Suprapubic skin (tissue), 4 donors: ENCODE results near the gene LILRA6. TPM values are rescaled to one million over a fixed set of nuclear protein-coding genes. Genes with fewer than 3 reads are reported as not detected.

Source experiments
- DNase-seq, 2 donors: peaks; one replicate each; pipeline ENCODE4 v3.0.0-alpha.2; 2019; ENCODE audit warnings: low spot score in 2 of 2
- H3K27ac ChIP-seq: fragments of 200-600 bp; sonication (generic); one replicate; pipeline ENCODE4 v1.5.1; 2019
- H3K27me3 ChIP-seq: fragments of 200-600 bp; sonication (generic); one replicate; pipeline ENCODE4 v1.5.1; 2019
- H3K36me3 ChIP-seq: fragments of 200-600 bp; sonication (generic); one replicate; pipeline ENCODE4 v1.5.1; 2019
- H3K4me1 ChIP-seq: fragments of 200-600 bp; sonication (generic); one replicate; pipeline ENCODE4 v1.5.1; 2019
- H3K4me3 ChIP-seq: fragments of 200-600 bp; sonication (generic); one replicate; pipeline ENCODE4 v1.5.1; 2019; ENCODE audit warnings: mild to moderate bottlenecking
- H3K9me3 ChIP-seq: fragments of 200-600 bp; sonication (generic); one replicate; pipeline ENCODE4 v1.5.1; 2019
- EP300 ChIP-seq: sonication (generic); formaldehyde crosslinking; IDR thresholded peaks from one replicate; pipeline ENCODE4 v1.6.1; 2017; ENCODE audit warnings: antibody characterized with exemption
- POLR2A ChIP-seq, 2 donors: fragments of 450-650 bp; IDR thresholded peaks; one replicate each; pipeline ENCODE4 v1.6.1; 2017; ENCODE audit warnings: antibody characterized with exemption in 2 of 2, mild to moderate bottlenecking in 2 of 2, moderate library complexity in 2 of 2
- POLR2AphosphoS5 ChIP-seq, 3 donors: sonication (generic); formaldehyde crosslinking; IDR thresholded peaks; one replicate each; pipeline ENCODE4 v1.6.1; 2017; ENCODE audit warnings: antibody characterized with exemption in 3 of 3
- WGBS: methylation state at CpG from one replicate; pipeline ENCODE4 v1.1.5; 2018; 5-methylcytosine and 5-hydroxymethylcytosine counted together
- total RNA-seq, 4 donors: library from RNA; depleted of rRNA; stranded (reverse); fragments of >200 nt; gene quantifications; one replicate each; pipeline ENCODE4 v1.1.0, GENCODE V29; 2016
- TF ChIP-seq, protein P1 (sequence below), 2 donors: fragments of 200-600 bp in 1 of 2; fragments of 450-650 bp in 1 of 2; sonication (generic) in 1 of 2; IDR thresholded peaks; one replicate each; pipeline ENCODE4 v1.5.1; 2016 to 2019; ENCODE audit warnings: antibody characterized with exemption in 2 of 2, mild to moderate bottlenecking in 1 of 2, moderate library complexity in 1 of 2

LILRA6 gene
- total RNA-seq, 4 donors from 2014 or later, result 0.51 TPM; not detected in 3

DNA sequence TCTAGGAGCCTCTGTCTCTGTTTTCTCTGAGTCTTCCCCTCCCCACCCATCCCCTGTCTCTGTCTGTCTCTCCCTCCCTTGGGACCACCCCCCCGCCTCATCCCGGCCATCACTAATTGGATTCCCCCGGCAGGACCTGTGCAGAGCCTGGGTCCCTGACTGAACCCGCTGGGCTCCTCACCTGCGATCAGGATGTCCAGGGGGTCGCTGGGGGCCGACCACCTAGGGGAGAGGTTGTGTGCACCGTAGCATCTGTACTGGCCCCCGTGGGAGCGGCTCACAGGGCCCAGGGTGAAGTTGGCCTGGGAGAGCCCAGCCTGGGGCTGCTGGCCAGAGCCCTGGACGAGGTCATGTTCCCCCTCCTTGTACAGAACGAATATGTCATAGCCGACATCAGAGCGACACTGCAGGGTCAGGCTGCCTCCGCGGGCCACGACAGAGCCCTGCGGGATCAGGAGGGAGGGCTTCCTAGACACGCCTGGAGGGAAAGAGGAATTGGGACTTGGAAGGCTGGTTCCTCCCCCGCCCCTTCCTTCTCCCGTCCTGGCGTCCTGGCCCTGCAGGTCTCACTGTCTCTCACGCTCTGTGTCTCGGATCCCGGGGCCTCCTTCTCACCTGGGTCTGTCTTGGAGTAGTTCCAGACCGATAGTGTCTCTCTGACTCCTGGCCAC, 12.7 kb upstream of the LILRA6 start:
- DNase-seq, result peak; percentile 55 to 62
- TF ChIP-seq EP300, result no peak
- no peak for TF ChIP-seq POLR2AphosphoS5 (IDR thresholded peaks at IDR 0.05)
- no peak for TF ChIP-seq POLR2A (IDR thresholded peaks at IDR 0.05)
- TF ChIP-seq, protein P1, sequence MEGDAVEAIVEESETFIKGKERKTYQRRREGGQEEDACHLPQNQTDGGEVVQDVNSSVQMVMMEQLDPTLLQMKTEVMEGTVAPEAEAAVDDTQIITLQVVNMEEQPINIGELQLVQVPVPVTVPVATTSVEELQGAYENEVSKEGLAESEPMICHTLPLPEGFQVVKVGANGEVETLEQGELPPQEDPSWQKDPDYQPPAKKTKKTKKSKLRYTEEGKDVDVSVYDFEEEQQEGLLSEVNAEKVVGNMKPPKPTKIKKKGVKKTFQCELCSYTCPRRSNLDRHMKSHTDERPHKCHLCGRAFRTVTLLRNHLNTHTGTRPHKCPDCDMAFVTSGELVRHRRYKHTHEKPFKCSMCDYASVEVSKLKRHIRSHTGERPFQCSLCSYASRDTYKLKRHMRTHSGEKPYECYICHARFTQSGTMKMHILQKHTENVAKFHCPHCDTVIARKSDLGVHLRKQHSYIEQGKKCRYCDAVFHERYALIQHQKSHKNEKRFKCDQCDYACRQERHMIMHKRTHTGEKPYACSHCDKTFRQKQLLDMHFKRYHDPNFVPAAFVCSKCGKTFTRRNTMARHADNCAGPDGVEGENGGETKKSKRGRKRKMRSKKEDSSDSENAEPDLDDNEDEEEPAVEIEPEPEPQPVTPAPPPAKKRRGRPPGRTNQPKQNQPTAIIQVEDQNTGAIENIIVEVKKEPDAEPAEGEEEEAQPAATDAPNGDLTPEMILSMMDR (IDR thresholded peaks at IDR 0.05), result no peak
- no peak overlapping the region for H3K27ac ChIP-seq
- peaks cover 53% of the 10 kb centered on the region for H3K27me3 ChIP-seq
- H3K9me3 ChIP-seq, result no peaks in the 10 kb centered on the region
- no peaks in the 10 kb centered on the region for H3K4me1 ChIP-seq
- H3K4me3 ChIP-seq, result peak overlapping the region; percentile 27
- H3K36me3 ChIP-seq, result no peaks in the 10 kb centered on the region
- 27% methylated on average over 10 of the region's 26 CpGs for WGBS

DNA sequence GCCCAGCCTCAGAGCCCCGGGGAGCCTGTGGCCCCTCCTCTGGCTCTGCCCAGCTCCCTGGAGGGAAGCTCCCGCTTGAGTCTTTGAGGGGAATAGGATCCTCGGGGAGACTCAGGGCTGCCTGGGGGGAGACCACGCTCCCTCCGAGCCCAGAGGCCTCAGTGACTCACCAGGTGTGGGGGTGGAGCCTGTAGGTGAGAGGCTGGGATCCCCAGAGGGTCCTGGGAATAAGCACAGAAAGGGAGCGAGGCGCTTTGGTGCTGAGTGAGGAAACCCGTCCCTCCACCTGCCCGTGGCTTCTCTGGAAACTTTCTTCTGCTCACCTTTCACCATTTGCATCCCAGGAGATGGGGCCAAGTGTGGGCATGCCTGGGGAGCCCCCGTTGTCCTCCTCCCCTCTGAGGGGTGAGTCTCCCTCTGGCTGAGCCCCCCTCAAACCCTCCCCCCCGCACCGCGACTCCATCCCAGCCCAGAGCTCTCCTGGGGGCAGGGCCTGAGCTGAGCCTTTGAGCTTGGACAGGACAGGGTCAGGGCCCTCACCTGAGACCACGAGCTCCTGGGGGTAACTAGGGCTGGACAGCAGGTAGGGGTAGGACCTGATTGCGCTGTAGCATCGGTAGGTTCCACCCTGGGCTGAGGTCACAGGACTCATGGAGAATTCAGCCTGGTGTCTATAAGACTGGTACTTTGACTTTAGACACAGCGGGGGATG, 11.8 kb upstream of the LILRA6 start:
- TF ChIP-seq POLR2AphosphoS5 (IDR thresholded peaks at IDR 0.05) (no peak), EP300 (no peak), POLR2A (IDR thresholded peaks at IDR 0.05) (no peak)
- TF ChIP-seq, protein P1 (IDR thresholded peaks at IDR 0.05), result no peak
- H3K9me3 ChIP-seq, result no peaks in the 10 kb centered on the region
- no peaks in the 10 kb centered on the region for H3K36me3 ChIP-seq
- 11% methylated on average over 3 of the region's 17 CpGs for WGBS
- H3K27ac ChIP-seq, result no peak overlapping the region
- H3K4me3 ChIP-seq, result no peak overlapping the region
- H3K27me3 ChIP-seq, result peaks cover 53% of the 10 kb centered on the region
- H3K4me1 ChIP-seq, result no peaks in the 10 kb centered on the region
- peak; percentile 47 to 63 for DNase-seq

DNA sequence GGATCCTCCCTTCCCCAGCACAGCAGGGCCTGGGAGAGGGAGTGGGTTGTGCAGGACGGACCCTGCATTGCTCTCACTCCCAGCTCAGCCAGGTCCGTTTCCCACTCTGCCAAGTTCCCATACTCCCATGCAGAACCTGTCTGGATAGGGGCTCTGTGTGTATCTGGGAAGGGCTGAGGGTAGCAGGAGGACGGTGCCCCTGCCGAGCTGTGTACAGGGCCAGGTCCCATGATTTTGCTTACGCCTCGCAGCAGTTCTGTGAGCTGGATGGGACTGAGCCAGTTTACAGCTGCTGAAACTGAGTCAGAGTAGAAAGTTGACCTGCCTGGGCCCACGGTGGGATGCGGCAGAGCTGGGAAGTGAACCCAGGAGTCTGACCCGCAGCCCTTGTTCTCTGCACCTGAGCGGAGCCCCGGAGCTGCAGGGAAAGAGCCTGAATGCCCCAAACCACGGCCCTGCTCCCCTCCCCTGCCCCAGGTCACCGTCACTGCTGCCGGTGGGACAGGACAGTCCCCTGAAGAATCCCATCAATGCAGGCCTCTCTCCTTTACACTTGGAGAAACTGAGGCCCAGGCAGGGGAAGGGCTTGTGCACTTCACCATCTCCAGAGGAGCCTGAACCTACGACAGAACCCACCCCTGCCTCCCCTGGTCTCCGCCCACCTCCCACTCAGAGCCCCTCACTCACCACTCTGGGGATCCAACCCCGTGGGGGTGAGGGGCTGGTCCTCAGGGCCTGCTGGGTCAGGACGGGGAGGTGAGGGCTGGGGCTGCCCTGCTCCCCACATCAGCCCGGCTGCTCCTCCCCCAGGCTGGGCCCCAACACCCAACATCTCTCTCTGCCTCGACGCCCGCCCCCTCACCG, 11.0 kb upstream of the LILRA6 start:
- Histone ChIP-seq H3K4me1 (no peaks in the 10 kb centered on the region), H3K36me3 (no peaks in the 10 kb centered on the region), H3K4me3 (no peak overlapping the region), H3K27me3 (peaks cover 53% of the 10 kb centered on the region), H3K9me3 (no peaks in the 10 kb centered on the region), H3K27ac (no peak overlapping the region)
- TF ChIP-seq POLR2AphosphoS5 (IDR thresholded peaks at IDR 0.05), result no peak
- no peak for TF ChIP-seq EP300
- TF ChIP-seq, protein P1 (IDR thresholded peaks at IDR 0.05), result no peak
- no peak for TF ChIP-seq POLR2A (IDR thresholded peaks at IDR 0.05)
- 58% methylated on average over 21 of the region's 23 CpGs for WGBS
- peak; percentile 50 to 69 for DNase-seq

DNA sequence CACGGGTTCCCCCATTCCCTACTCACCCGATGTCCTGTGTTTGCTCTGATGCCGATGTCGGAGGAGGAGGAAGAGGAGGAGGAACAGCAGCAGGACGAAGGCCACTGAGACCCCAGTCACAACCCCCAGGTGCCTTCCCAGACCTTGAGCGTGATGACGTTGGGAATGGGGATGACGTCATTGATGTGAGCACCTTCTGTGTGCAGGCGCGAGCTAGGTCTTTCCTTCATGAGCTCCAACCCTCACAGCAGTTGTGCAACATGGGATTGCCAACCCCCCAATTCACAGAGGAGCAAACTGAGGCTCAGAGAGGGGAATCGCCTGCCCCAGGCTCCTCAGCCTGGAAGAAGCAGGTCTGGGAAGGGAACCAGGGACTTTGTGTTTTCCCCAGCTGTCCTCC, 10.3 kb upstream of the LILRA6 start:
- Histone ChIP-seq H3K4me1 (peaks cover 3% of the 10 kb centered on the region), H3K27ac (no peak overlapping the region), H3K27me3 (peaks cover 53% of the 10 kb centered on the region), H3K9me3 (no peaks in the 10 kb centered on the region), H3K4me3 (no peak overlapping the region), H3K36me3 (no peaks in the 10 kb centered on the region)
- DNase-seq, result peak; percentile 24 to 40
- WGBS, result 78% methylated on average over 8 of the region's 11 CpGs
- TF ChIP-seq EP300, result no peak
- TF ChIP-seq POLR2AphosphoS5 (IDR thresholded peaks at IDR 0.05), result no peak
- TF ChIP-seq, protein P1 (IDR thresholded peaks at IDR 0.05), result no peak
- TF ChIP-seq POLR2A (IDR thresholded peaks at IDR 0.05), result no peak
